ENCODE measurements around the gene SERPINB6. TPM values are rescaled to one million over a fixed set of nuclear protein-coding genes. Genes with fewer than 3 reads are reported as not detected.

The SERPINB6 gene
- total and polyA plus RNA-seq, 9 of the 15 experiments (the other 6 are each of a cell fraction or from before 2014, with no cell fraction given) = 86.6 to 211 (median 143) TPM

GRCh38 chr6:2989332-2990247 lies 18.2 kb upstream of the SERPINB6 start (continued):
- TF ChIP-seq CHD7 (IDR thresholded peaks at IDR 0.05; ENCODE audit: low read depth, low read length) (no peak), KLF13 (tag; IDR thresholded peaks at IDR 0.05; ENCODE audit: borderline replicate concordance, low read depth) (no peak), SREBF1 (IDR thresholded peaks at IDR 0.05; ENCODE audit: borderline replicate concordance, low read depth, low read length) (peak; percentile 59; the same call in 1 of the 2 replicates), ID3 (CRISPR knock-in tag; IDR thresholded peaks at IDR 0.05) (no peak), ID3 (tag; IDR thresholded peaks at IDR 0.05) (no peak), BRF2 (IDR thresholded peaks at IDR 0.05; ENCODE audit: borderline replicate concordance, insufficient read depth, insufficient read length) (no peak), BRD9 (IDR thresholded peaks at IDR 0.05; ENCODE audit: low read depth, partially characterized antibody) (peak; percentile 62), TCF15 (CRISPR knock-in tag; IDR thresholded peaks at IDR 0.05) (no peak), ZNF699 (CRISPR knock-in tag; IDR thresholded peaks at IDR 0.05; ENCODE audit: insufficient replicate concordance) (no peak), DIDO1 (tag; IDR thresholded peaks at IDR 0.05; ENCODE audit: low read depth) (no peak), MYC (IDR thresholded peaks at IDR 0.05; ENCODE audit: low read depth, low read length) (peak; percentile 19; the same call in 1 of the 2 replicates), MYC (CRISPR knock-in tag; IDR thresholded peaks at IDR 0.05; ENCODE audit: borderline replicate concordance, low read depth) (no peak; the same call in 1 of the 2 replicates)

Data from K562 (cell line).